Endothelial cell of umbilical vein (primary cell): ENCODE results near the gene APC2. TPM values are rescaled to one million over a fixed set of nuclear protein-coding genes. Genes with fewer than 3 reads are reported as not detected.

ENCODE experiments used
- BruUV-seq: library from RNA; stranded (reverse); fragments of 400-500 nt; replicated peaks from 2 replicates; lab custom pipeline; 2021; lab: Mats Ljungman, UMichigan
- CTCF ChIA-PET: fragments of 300-600, 350-600 bp; sonication (Branson Sonifier 250); formaldehyde crosslinking; loops from one replicate; lab custom pipeline; 2021; ENCODE audit warnings: antibody characterized with exemption, inconsistent platforms; lab: Charles Lee
- POLR2A ChIA-PET: fragments of 300-600, 350-600 bp; sonication (Branson Sonifier 250); formaldehyde crosslinking; loops from one replicate; lab custom pipeline; 2021; ENCODE audit warnings: antibody characterized with exemption, inconsistent platforms; lab: Charles Lee
- DNase-seq: peaks from one replicate; pipeline ENCODE4 v3.0.0-alpha.2; 2011; ENCODE audit warnings: low read depth, low spot score
- FAIRE-seq: peaks from 2 replicates; lab custom pipeline; 2011; peaks lifted over from hg19 to GRCh38; lab: Jason Lieb, UNC
- H2AFZ ChIP-seq: 2 replicates; pipeline ENCODE4 v1.6.0; 2012; ENCODE audit warnings: low read depth, low read length, control low read depth, inconsistent platforms
- H3K27ac ChIP-seq: 2 replicates; pipeline ENCODE4 v1.5.1; 2011; ENCODE audit warnings: low read depth, mild to moderate bottlenecking, control low read depth, low read length, moderate library complexity; ENCODE audit not compliant: insufficient read depth
- H3K27me3 ChIP-seq, 2 experiments: 2 replicates each; pipeline versions ENCODE4 v1.6.0 to v1.6.1; 2011; ENCODE audit warnings: low read length in 2 of 2, mixed read lengths in 1 of 2; ENCODE audit not compliant: control insufficient read depth in 2 of 2, insufficient read depth in 2 of 2
- H3K36me3 ChIP-seq, 2 experiments: 2 replicates in 1 of 2; 3 replicates in 1 of 2; pipeline ENCODE4 v1.5.1; 2011; ENCODE audit warnings: low read length in 2 of 2, mild to moderate bottlenecking in 1 of 2, moderate library complexity in 1 of 2; ENCODE audit not compliant: control insufficient read depth in 2 of 2, insufficient read depth in 2 of 2; ENCODE audit errors: extremely low read depth in 1 of 2
- H3K4me1 ChIP-seq: 3 replicates; pipeline ENCODE4 v1.5.1; 2011; ENCODE audit warnings: mild to moderate bottlenecking, low read length; ENCODE audit not compliant: control insufficient read depth, insufficient read depth; ENCODE audit errors: extremely low read depth
- H3K4me2 ChIP-seq: 2 replicates; pipeline ENCODE4 v1.6.1; 2011; ENCODE audit warnings: low read length, control low read depth, mixed read lengths; ENCODE audit not compliant: insufficient read depth
- H3K4me3 ChIP-seq, 3 experiments: fragments of 200-600 bp in 1 of 3; sonication (generic), shearing (Covaris generic) in 1 of 3; replicated peaks in 1 of 3; 2 replicates each; pipeline ENCODE4 v1.5.1; 2011 to 2016; ENCODE audit warnings: control low read depth in 3 of 3, low read length in 3 of 3, mild to moderate bottlenecking in 2 of 3, inconsistent platforms in 1 of 3, low read depth in 1 of 3, moderate library complexity in 1 of 3; ENCODE audit not compliant: insufficient read depth in 1 of 3
- H3K79me2 ChIP-seq: 2 replicates; pipeline ENCODE4 v1.6.0; 2012; ENCODE audit warnings: low read length, inconsistent platforms; ENCODE audit not compliant: control insufficient read depth, insufficient read depth
- H3K9ac ChIP-seq: replicated peaks from 2 replicates; pipeline ENCODE3; 2011; ENCODE audit warnings: low read length, control low read depth; ENCODE audit not compliant: insufficient read depth; ENCODE audit errors: extremely low read depth
- H3K9me1 ChIP-seq: replicated peaks from 3 replicates; pipeline ENCODE4 v1.6.0; 2011; ENCODE audit warnings: mild to moderate bottlenecking, low read length; ENCODE audit not compliant: control insufficient read depth, insufficient read depth; ENCODE audit errors: extremely low read depth
- H3K9me3 ChIP-seq: replicated peaks from 2 replicates; pipeline ENCODE4 v1.5.1; 2012; ENCODE audit warnings: low read length, inconsistent platforms; ENCODE audit not compliant: control insufficient read depth, insufficient read depth
- H4K20me1 ChIP-seq: replicated peaks from 2 replicates; pipeline ENCODE3; 2011; ENCODE audit warnings: mild to moderate bottlenecking, low read length; ENCODE audit not compliant: control insufficient read depth, insufficient read depth; ENCODE audit errors: extremely low read depth
- FOS ChIP-seq: IDR thresholded peaks from 2 replicates; pipeline ENCODE4 v1.6.1; 2011; ENCODE audit warnings: mild to moderate bottlenecking, low read length, moderate library complexity, borderline replicate concordance; ENCODE audit not compliant: insufficient read depth
- POLR2A ChIP-seq: IDR thresholded peaks from 2 replicates; pipeline ENCODE4 v1.6.1; 2012; ENCODE audit warnings: low read depth, mild to moderate bottlenecking, control low read depth, low read length
- POLR2AphosphoS5 ChIP-seq: IDR thresholded peaks from 2 replicates; pipeline ENCODE4 v1.6.1; 2012; ENCODE audit warnings: low read depth, mild to moderate bottlenecking, control low read depth, low read length, moderate library complexity; ENCODE audit not compliant: insufficient read depth
- dilution Hi-C: fragments of 300-500 bp; cut with MboI; formaldehyde crosslinking; loops from one replicate; pipeline ENCODE4 v1.15.0; 2019; ENCODE audit warnings: low sequenced_read_pairs; ENCODE audit not compliant: extremely low pct_ligation_motif_present
- intact Hi-C: fragments of 100-400 bp; cut with micrococcal nuclease; formaldehyde crosslinking; loops from one replicate; pipeline ENCODE4 v1.10.0; 2022
- polyA plus RNA-seq, 4 experiments: library from polyadenylated mRNA; depleted of rRNA in 3 of 4; stranded (reverse) in 3 of 4; unstranded in 1 of 4; fragments of >200 nt; gene quantifications; 2 replicates each; pipeline versions ENCODE4 v1.2.1 to v1.2.3, GENCODE V29; 2011 to 2012; ENCODE audit warnings: missing spikeins in 1 of 4
- total RNA-seq: library from RNA; stranded (reverse); gene quantifications from 2 replicates; pipeline ENCODE4 v1.2.3, GENCODE V29; 2021
- TF ChIP-seq, protein P1 (sequence below): IDR thresholded peaks from 2 replicates; pipeline ENCODE4 v1.6.1; 2011; ENCODE audit not compliant: insufficient read depth, insufficient read length

APC2 gene
- total and polyA plus RNA-seq, 2 donors (not counting 3 experiments of a cell fraction or from before 2014, with no cell fraction given): 0.01 to 0.04 TPM

DNA sequence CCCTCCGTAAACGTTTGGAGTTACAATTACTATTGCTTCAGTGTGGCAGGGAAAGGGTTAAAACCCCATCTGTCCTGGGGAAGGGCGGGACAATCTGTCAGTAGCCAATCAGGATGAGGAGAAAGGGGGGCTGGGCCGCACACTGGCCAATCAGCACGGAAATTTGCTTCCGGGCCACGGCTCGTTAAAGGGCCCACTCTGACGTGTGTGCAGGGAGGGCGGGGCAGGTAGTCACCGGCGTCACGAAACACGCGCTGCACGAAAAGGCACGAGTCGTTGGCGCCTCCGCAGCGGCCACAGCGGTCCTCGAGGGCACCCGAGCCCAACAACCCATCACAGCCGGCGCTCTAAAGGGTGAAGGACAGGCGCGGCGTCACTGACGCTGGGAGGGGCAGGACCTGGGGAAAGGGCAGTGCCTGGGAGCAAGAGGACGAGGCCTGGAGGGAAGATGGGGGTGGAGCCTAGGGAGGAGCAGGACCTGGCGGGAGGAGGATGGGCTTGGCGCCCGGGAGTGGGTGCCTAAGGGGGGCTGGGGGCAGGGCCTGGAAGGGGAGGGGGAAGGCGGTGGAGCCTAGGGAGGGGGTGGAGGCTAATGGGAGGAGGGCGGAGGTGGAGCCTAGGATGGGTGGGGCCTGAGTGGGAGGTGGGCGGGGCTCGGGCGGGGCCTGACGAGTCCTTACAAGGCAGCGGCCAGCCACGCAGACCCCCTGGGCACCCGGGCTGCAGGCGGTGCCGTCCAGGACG is 58.0 kb downstream of the APC2 start:
- H3K4me1 ChIP-seq: no peaks in the 10 kb centered on the region
- peak overlapping the region; percentile 4 for H3K27ac ChIP-seq
- no peaks in the 10 kb centered on the region for H3K9me1 ChIP-seq
- FAIRE-seq (peak; percentile 96), DNase-seq (peak; percentile 91)
- intact Hi-C loops (no loop called here), dilution Hi-C loops (no loop called here)
- H3K4me3 ChIP-seq: peak overlapping the region in 1 of 3 experiments; percentile 26
- no TSS peak for BruUV-seq
- H3K4me2 ChIP-seq: peak overlapping the region; percentile 13
- TF ChIP-seq, protein P1, sequence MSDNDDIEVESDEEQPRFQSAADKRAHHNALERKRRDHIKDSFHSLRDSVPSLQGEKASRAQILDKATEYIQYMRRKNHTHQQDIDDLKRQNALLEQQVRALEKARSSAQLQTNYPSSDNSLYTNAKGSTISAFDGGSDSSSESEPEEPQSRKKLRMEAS: peak; percentile 17
- TF ChIP-seq POLR2A: no peak
- H3K9ac ChIP-seq: no peak overlapping the region
- H3K79me2 ChIP-seq: no peaks in the 10 kb centered on the region
- peak overlapping the region; percentile 93 for H2AFZ ChIP-seq
- no peaks in the 10 kb centered on the region for H3K9me3 ChIP-seq
- H4K20me1 ChIP-seq: no peaks in the 10 kb centered on the region
- CTCF ChIA-PET: interaction anchor here (0.8 to 1.1 kb wide), 2 partner anchors 17 to 42 kb away, joined by 3 to 6 read pairs; partner anchors contain the start of gene REEP6
- peaks cover 7 to 12% of the 10 kb centered on the region in 2 experiments for H3K27me3 ChIP-seq
- no peaks in the 10 kb centered on the region for H3K36me3 ChIP-seq
- POLR2A ChIA-PET: no interaction called here

DNA sequence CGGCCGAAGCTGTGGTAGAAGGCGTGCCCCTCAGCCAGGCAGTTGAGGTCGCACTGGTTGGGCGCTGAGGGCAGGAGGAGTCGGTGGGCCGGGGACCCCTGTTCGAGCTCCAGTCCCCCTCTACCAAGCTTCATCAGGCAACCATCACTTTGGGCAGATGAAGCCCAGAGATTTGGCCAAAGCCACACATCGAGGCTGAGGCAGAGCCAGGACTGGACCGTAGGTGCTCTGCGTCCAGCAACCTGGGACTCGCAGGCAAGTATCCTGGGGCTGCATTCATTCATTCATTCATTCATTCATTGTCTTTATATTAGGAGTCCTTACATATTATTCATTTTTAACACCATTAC is 58.6 kb downstream of the APC2 start:
- peaks cover 7 to 12% of the 10 kb centered on the region in 2 experiments for H3K27me3 ChIP-seq
- POLR2A ChIA-PET: no interaction called here
- FAIRE-seq: no peak
- intact Hi-C loops: no loop called here
- H4K20me1 ChIP-seq: no peaks in the 10 kb centered on the region
- no peak overlapping the region for H3K9ac ChIP-seq
- H3K27ac ChIP-seq: no peak overlapping the region
- H2AFZ ChIP-seq: peak overlapping the region; percentile 49
- H3K9me3 ChIP-seq: no peaks in the 10 kb centered on the region
- no peaks in the 10 kb centered on the region for H3K36me3 ChIP-seq
- H3K79me2 ChIP-seq: no peaks in the 10 kb centered on the region
- CTCF ChIA-PET: interaction anchor here (0.8 to 1.1 kb wide), 2 partner anchors 17 to 42 kb away, joined by 3 to 6 read pairs; partner anchors contain the start of gene REEP6
- H3K4me2 ChIP-seq: no peak overlapping the region
- H3K9me1 ChIP-seq: no peaks in the 10 kb centered on the region
- no TSS peak for BruUV-seq
- no peak for DNase-seq
- H3K4me1 ChIP-seq: no peaks in the 10 kb centered on the region
- dilution Hi-C loops: no loop called here
- no peak overlapping the region for H3K4me3 ChIP-seq
- TF ChIP-seq FOS (no peak), POLR2AphosphoS5 (no peak)
- TF ChIP-seq, protein P1: no peak
